Activated naive CD4-positive, alpha-beta T cell treated with anti-CD3 and anti-CD28 coated beads, Interleukin-2, amount 50 U/mL, for 72 hours (primary cell): ENCODE results near the gene ECE1. TPM values are rescaled to one million over a fixed set of nuclear protein-coding genes. Genes with fewer than 3 reads are reported as not detected.
"Not testable (repeated sequence)": the region's sequence is repeated elsewhere in the genome, so short reads cannot be mapped to it uniquely, and the experiment has no call there.

Experiments
- ATAC-seq, 2 donors: fragments of 150-1000 bp; cut with Tn5 transposase; 2 replicates each; pipeline ENCODE4 v1.10.0; 2021; ENCODE audit warnings: mild to moderate bottlenecking in 2 of 2, moderate library complexity in 2 of 2
- DNase-seq, 2 donors: peaks; one replicate each; pipeline ENCODE4 v3.0.0; 2021 to 2022; ENCODE audit warnings: low spot score in 2 of 2
- H3K27ac Mint-ChIP-seq, 2 donors: one replicate each; pipeline ENCODE4 v1.8.0; 2022; ENCODE audit warnings: mild to moderate bottlenecking in 2 of 2, mixed read lengths in 2 of 2
- H3K36me3 Mint-ChIP-seq, 2 donors: one replicate each; pipeline ENCODE4 v1.8.0; 2022; ENCODE audit warnings: mixed read lengths in 2 of 2
- H3K9me3 Mint-ChIP-seq, 2 donors: one replicate each; pipeline ENCODE4 v1.8.0; 2022; ENCODE audit warnings: mixed read lengths in 2 of 2
- total RNA-seq, 2 donors: library from RNA; stranded (reverse); gene quantifications; one replicate each; pipeline ENCODE4 v1.2.3, GENCODE V29; 2022

Gene ECE1
- total RNA-seq, 2 donors from 2014 or later: 111 to 118 TPM

DNA sequence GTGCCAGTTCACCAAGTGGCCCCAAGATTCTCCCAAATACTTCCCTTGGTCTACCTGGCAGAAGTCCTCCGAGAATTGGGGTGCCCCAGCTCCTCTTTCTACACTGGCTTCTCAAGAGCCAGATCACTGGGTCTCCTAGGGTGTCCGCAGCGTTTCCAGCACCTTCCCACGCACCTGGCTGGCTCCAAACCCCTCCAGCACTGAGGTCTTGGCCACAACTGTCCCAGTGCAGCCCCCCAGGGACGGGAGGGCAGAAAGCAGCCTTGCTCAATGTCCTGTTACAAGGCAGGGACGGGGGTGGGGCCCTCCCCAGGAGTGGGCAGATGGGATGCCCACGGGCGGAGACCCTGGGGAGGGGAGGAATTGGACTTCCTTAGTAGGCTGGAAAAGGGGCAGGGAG is 1.1 kb downstream of the ECE1 start:
- ATAC-seq: no peak
- Mint-ChIP-seq H3K36me3 (peaks cover 6 to 10% of the 10 kb centered on the region in 2 donors), H3K9me3 (no peaks in the 10 kb centered on the region), H3K27ac (peak overlapping the region; percentile 77 to 81)
- no peak for DNase-seq

DNA sequence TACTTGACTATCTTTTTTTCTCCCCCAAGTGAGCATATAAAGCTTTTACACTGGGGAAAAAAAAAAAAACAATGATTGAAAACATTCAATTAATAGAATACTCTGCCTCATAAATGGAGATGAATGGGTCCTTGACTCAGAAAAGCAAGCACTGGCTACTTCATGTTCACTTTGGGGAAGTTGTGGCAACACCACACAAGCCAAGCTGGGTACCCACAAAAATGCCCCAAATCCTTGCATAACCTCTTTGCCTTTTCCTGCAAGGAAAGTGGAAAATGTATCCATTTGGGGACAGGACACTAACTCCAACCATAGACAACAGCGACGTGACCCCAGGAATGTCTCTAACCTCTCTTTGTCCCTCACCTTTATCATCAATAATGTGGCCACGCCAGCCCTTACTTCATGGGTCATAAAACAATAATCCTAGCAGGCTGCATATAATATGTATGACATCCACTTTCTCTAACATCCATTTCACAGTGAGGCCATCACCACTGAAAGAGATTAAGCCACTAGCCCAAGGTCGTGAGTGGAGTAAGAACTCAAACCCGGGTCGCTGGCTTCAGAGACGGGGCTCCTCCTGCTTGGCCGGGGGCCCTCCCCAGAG is 2.3 kb downstream of the ECE1 start:
- DNase-seq: no peak
- Mint-ChIP-seq H3K27ac (no peak overlapping the region), H3K36me3 (peaks cover 6 to 13% of the 10 kb centered on the region in 2 donors), H3K9me3 (no peaks in the 10 kb centered on the region)
- ATAC-seq: no peak

DNA sequence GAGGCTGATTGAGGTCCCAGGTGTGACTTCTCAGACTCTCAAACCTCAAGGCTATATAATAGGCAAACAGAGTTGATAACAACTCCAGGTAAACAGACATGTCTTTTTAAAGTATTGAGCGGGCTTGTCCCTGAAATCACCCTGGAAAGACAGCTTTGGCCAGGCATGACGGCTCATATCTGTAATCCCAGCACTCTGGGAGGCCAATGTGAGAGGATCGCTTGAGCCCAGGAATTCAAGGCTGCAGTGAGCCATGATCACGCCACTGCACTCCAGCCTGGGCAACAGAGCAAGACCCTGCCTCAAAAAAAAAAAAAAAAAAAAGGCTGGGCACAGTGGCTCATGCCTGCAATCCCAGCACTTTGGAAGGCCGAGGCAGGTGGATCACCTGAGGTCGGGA is 4.9 kb downstream of the ECE1 start:
- H3K27ac Mint-ChIP-seq: peak overlapping the region in 1 of 2 donors; percentile 50
- H3K9me3 Mint-ChIP-seq, ATAC-seq: not testable (repeated sequence)

GRCh38 chr1:21285055-21285372 is 5.2 kb downstream of the ECE1 start:
- H3K36me3 Mint-ChIP-seq: peaks cover 7 to 13% of the 10 kb centered on the region in 2 donors
- ATAC-seq (no peak), DNase-seq (no peak)
- H3K9me3 Mint-ChIP-seq: no peaks in the 10 kb centered on the region
- H3K27ac Mint-ChIP-seq: peak overlapping the region in 1 of 2 donors; percentile 50

More for the DNA sequence above, 4.9 kb downstream of the ECE1 start:
- not testable (repeated sequence) for DNase-seq
- H3K36me3 Mint-ChIP-seq: peaks cover 3 to 13% of the 10 kb centered on the region in 2 donors

- H3K36me3 Mint-ChIP-seq: peaks cover 8 to 13% of the 10 kb centered on the region in 2 donors
- no peak for ATAC-seq
- H3K9me3 Mint-ChIP-seq: no peaks in the 10 kb centered on the region
- H3K27ac Mint-ChIP-seq: peak overlapping the region in 1 of 2 donors; percentile 4
- DNase-seq: no peak
These were observed 5.8 kb downstream of the ECE1 start for GRCh38 chr1:21284206-21285054.

DNA sequence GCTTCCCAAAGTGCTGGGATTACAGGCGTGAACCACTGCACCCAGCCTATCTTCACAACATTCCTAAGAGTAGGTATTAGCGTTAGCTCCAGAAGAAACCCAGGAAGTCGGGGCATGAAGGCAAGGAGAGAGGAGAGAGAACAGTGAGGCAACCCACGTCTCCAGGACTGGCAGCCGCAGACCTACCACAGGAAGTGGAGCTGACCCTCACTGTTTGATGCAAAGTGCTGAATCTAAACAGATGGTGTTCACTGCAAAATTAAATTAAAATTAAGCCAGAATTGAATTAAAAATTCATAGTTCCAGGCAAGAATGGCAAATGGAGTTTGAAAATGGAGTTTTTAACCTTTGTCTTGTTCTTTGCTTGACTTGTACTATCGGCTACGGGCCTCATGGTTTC is 6.7 kb downstream of the ECE1 start:
- no peak overlapping the region for H3K27ac Mint-ChIP-seq
- no peak for DNase-seq
- no peaks in the 10 kb centered on the region for H3K9me3 Mint-ChIP-seq
- peaks cover 8 to 13% of the 10 kb centered on the region in 2 donors for H3K36me3 Mint-ChIP-seq
- ATAC-seq: no peak

DNA sequence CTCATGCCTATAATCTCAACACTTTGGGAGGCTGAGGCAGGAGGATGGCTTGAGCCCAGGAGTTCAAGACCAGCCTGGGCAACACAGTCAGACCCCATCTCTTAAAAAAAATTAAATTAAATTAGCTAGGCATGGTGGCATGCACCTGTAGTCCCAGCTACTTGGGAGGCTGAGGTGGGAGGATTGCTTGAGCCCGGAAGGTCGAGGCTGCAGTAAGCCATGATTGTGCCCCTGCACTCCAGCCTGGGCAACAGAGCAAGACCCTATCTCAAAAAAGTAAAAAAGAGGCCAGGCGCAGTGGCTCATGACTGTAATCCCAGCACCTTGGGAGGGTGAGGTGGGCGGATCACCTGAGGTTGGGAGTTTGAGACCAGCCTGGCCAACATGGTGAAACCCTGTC is 8.2 kb downstream of the ECE1 start:
- not testable (repeated sequence) for DNase-seq, H3K9me3 Mint-ChIP-seq, ATAC-seq
- peaks cover 6 to 14% of the 10 kb centered on the region in 2 donors for H3K36me3 Mint-ChIP-seq
- peak overlapping the region in 1 of 2 donors; percentile 29 for H3K27ac Mint-ChIP-seq

- peak overlapping the region; percentile 87 to 97 for H3K27ac Mint-ChIP-seq
- H3K36me3 Mint-ChIP-seq: peaks cover 6 to 15% of the 10 kb centered on the region in 2 donors
- ATAC-seq (peak; percentile 21 to 59), DNase-seq (no peak)
- H3K9me3 Mint-ChIP-seq: no peaks in the 10 kb centered on the region
These were observed 9.8 kb downstream of the ECE1 start for GRCh38 chr1:21280482-21280881.

GRCh38 chr1:21280011-21280471 is 10.2 kb downstream of the ECE1 start:
- peak; percentile 12 to 44 for ATAC-seq
- peaks cover 6 to 15% of the 10 kb centered on the region in 2 donors for H3K36me3 Mint-ChIP-seq
- H3K27ac Mint-ChIP-seq: peak overlapping the region; percentile 87 to 97
- DNase-seq: no peak
- H3K9me3 Mint-ChIP-seq: no peaks in the 10 kb centered on the region

- ATAC-seq (peak in 1 of 2 donors; percentile 39), DNase-seq (no peak)
- Mint-ChIP-seq H3K9me3 (no peaks in the 10 kb centered on the region), H3K36me3 (peaks cover 3 to 15% of the 10 kb centered on the region in 2 donors), H3K27ac (peak overlapping the region; percentile 87 to 97)
These were observed 11.1 kb downstream of the ECE1 start for GRCh38 chr1:21278860-21279845.

DNA sequence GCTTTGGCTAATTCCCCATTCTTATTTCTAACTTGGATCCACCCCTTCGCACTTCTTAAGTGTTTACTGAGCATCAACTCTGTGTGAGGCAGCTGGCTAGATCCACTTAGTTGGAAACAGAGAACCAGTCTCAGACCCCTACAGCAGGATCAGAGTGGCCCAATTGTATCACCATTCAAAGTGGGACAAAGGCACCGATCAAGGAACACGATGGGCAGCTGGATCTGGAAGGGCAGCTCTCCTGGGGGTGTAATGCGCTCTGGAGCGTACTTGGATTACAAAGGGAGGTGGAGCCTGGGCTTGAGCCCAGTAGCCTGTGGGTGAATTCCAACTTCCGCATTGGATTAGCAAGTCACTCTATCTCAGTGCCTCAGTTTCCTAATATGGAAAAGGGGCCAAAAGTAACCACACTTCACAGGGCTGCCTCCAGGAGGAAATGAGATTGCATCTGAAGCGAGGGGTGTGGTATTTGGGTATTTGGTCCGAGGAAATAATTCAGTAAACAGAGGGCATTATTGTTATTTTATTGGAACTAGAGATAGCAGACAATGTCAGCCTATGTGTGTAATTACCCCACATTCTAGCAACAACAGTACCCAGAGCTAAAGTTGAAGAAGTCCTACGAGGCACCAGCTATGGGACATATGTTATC is 11.9 kb downstream of the ECE1 start:
- peaks cover 0 to 15% of the 10 kb centered on the region in 2 donors for H3K36me3 Mint-ChIP-seq
- DNase-seq (no peak), ATAC-seq (no peak)
- no peaks in the 10 kb centered on the region for H3K9me3 Mint-ChIP-seq
- peak overlapping the region; percentile 5 to 87 for H3K27ac Mint-ChIP-seq

GRCh38 chr1:21277180-21277579 is 13.1 kb downstream of the ECE1 start:
- Mint-ChIP-seq H3K9me3 (no peaks in the 10 kb centered on the region), H3K27ac (peak overlapping the region in 1 of 2 donors; percentile 83), H3K36me3 (peaks cover 0 to 22% of the 10 kb centered on the region in 2 donors)
- ATAC-seq (no peak), DNase-seq (no peak)

- Mint-ChIP-seq H3K9me3 (no peaks in the 10 kb centered on the region), H3K27ac (peak overlapping the region; percentile 53 to 72), H3K36me3 (peaks cover 6 to 36% of the 10 kb centered on the region in 2 donors)
- ATAC-seq (no peak), DNase-seq (no peak)
These were observed 17.7 kb downstream of the ECE1 start for GRCh38 chr1:21272540-21272939.

DNA sequence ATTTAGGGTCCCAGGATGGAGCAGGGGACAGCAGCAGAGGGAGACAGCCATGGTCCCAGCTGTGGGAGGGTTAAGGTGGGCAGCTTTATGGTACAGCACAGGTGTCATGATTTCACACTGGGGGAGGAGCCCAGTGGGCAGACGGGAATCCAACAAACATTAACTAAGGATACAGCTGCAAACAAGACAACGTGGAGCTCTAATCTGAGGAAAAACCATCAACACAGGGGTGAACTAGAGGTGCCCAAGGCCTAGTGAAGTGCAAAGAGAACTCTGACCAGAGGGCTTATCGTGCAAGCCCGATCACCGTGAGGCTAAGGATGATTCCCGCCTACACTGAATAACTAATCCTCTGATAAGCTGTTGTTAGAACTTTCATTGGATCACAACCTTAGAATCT is 18.7 kb downstream of the ECE1 start:
- Mint-ChIP-seq H3K36me3 (peaks cover 11 to 37% of the 10 kb centered on the region in 2 donors), H3K27ac (peak overlapping the region in 1 of 2 donors; percentile 69), H3K9me3 (no peaks in the 10 kb centered on the region)
- DNase-seq (no peak), ATAC-seq (no peak)

DNA sequence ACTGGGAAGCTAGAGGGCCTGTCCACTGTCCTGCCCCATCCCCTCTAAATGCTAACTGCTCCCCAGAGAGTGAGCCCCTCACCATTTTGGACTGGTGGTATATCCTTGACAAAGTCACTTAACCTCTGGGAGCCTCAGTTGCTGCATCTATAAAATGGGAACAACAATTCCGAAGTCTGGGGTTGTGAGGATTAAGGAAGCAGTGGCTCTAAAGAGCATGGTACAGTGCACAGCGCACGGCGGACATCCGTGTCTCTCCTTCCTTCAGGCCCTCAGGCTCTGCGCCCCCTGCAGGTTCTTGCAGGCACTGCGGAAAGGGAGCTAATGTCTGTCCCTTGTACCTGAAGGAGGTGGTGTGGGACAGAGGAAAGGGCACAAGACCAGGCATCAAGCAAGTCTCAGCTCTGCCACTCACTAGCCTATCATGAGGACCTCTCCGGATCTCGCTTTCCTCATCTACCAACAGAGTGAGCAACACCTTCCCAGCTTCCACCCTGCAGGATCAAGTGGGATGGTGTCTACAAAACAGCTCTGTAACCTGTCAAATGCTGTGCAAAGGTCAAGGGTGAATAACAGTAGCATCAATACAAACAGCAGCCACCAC is 20.1 kb downstream of the ECE1 start:
- H3K36me3 Mint-ChIP-seq: peaks cover 11 to 37% of the 10 kb centered on the region in 2 donors
- H3K27ac Mint-ChIP-seq: peak overlapping the region in 1 of 2 donors; percentile 50
- DNase-seq (peak in 1 of 2 donors; percentile 95), ATAC-seq (peak; percentile 80)
- H3K9me3 Mint-ChIP-seq: no peaks in the 10 kb centered on the region
